Stimulated activated CD8-positive, alpha-beta memory T cell treated with anti-CD3 and anti-CD28 coated beads, Interleukin-4, amount 100 ng/mL, for 1 hour (primary cell): ENCODE measurements around the gene POTEJ.
"Not testable (repeated sequence)": the region's sequence is repeated elsewhere in the genome, so short reads cannot be mapped to it uniquely, and the experiment has no call there.

Source experiments
- DNase-seq, 2 donors: peaks; one replicate each; pipeline ENCODE4 v3.0.0-alpha.2; 2020; ENCODE audit warnings: low read depth in 2 of 2, low spot score in 1 of 2

POTEJ gene

GRCh38 chr2:130601648-130602302, 9.5 kb upstream of the POTEJ start:
- not testable (repeated sequence) for DNase-seq

- not testable (repeated sequence) for DNase-seq
Measured at GRCh38 chr2:130608276-130609001, 2.8 kb upstream of the POTEJ start.

- DNase-seq, result not testable (repeated sequence)
Measured at GRCh38 chr2:130609002-130609920, 2.0 kb upstream of the POTEJ start.

GRCh38 chr2:130610486-130610885, 754 bp upstream of the POTEJ start:
- not testable (repeated sequence) for DNase-seq

- not testable (repeated sequence) for DNase-seq
Measured at GRCh38 chr2:130628784-130629475, 17.7 kb downstream of the POTEJ start.

GRCh38 chr2:130638973-130639372, 27.7 kb downstream of the POTEJ start:
- not testable (repeated sequence) for DNase-seq

- not testable (repeated sequence) for DNase-seq
Measured at GRCh38 chr2:130641688-130642087, 30.4 kb downstream of the POTEJ start.

- not testable (repeated sequence) for DNase-seq
Measured at GRCh38 chr2:130649285-130649684, 38.0 kb downstream of the POTEJ start.

- DNase-seq, result not testable (repeated sequence)
Measured at GRCh38 chr2:130664506-130664905, 53.3 kb downstream of the POTEJ start.

GRCh38 chr2:130665596-130665995, 54.4 kb downstream of the POTEJ start:
- not testable (repeated sequence) for DNase-seq

GRCh38 chr2:130667516-130667915, 56.3 kb downstream of the POTEJ start:
- not testable (repeated sequence) for DNase-seq

- not testable (repeated sequence) for DNase-seq
Measured at GRCh38 chr2:130670026-130670745, 58.9 kb downstream of the POTEJ start.

GRCh38 chr2:130692041-130692770, 81.0 kb downstream of the POTEJ start:
- not testable (repeated sequence) for DNase-seq

GRCh38 chr2:130693474-130693873, 82.2 kb downstream of the POTEJ start:
- DNase-seq, result not testable (repeated sequence)

- not testable (repeated sequence) for DNase-seq
Measured at GRCh38 chr2:130703250-130703649, 92.0 kb downstream of the POTEJ start.
